ENCODE measurements around the gene NRAP.
A peak's percentile ranks its signal among the peaks of the same experiment; 100 is the strongest.

The NRAP gene

GRCh38 chr10:113572520-113573290 lies 91.1 kb downstream of the NRAP start:
- no peak for TF ChIP-seq CTCF (conservative IDR thresholded peaks at IDR 0.05; ENCODE audit: control insufficient read depth, insufficient read depth, low read depth, low read length)
- no peak overlapping the region for H3K4me3 ChIP-seq (ENCODE audit: control insufficient read depth, low read depth, low read length)
- no peak for DNase-seq (ENCODE audit: low read depth)

DNA sequence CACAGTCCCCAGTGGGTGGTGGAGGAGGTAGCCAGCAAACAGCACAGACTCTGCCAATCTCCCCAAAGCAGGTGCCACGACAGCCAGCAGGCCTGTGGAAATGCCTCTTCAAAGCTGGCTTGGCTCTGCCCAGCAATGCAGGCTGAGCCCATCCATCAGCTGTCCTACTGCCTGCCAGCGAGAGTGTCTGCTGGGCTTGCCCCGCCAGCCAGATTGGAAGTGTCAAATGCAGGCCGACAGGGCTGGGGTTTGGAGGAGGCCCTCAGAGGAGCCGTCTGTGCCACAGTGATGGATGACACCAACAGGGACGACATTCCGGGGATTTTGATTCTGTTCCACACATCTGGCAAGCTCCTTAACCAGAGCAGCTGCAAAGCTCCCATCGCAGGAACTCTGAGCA lies 94.3 kb downstream of the NRAP start:
- DNase-seq (ENCODE audit: low read depth), result no peak
- H3K4me3 ChIP-seq (ENCODE audit: control insufficient read depth, low read depth, low read length), result no peak overlapping the region
- no peak for TF ChIP-seq CTCF (conservative IDR thresholded peaks at IDR 0.05; ENCODE audit: control insufficient read depth, insufficient read depth, low read depth, low read length)

GRCh38 chr10:113566888-113567287 lies 97.0 kb downstream of the NRAP start:
- no peak for TF ChIP-seq CTCF (conservative IDR thresholded peaks at IDR 0.05; ENCODE audit: control insufficient read depth, insufficient read depth, low read depth, low read length)
- DNase-seq (ENCODE audit: low read depth), result no peak
- H3K4me3 ChIP-seq (ENCODE audit: control insufficient read depth, low read depth, low read length), result no peak overlapping the region

- no peak overlapping the region for H3K4me3 ChIP-seq (ENCODE audit: control insufficient read depth, low read depth, low read length)
- TF ChIP-seq CTCF (conservative IDR thresholded peaks at IDR 0.05; ENCODE audit: control insufficient read depth, insufficient read depth, low read depth, low read length), result no peak
- no peak for DNase-seq (ENCODE audit: low read depth)
These were observed 98.5 kb downstream of the NRAP start for GRCh38 chr10:113565364-113565763.

- TF ChIP-seq CTCF (conservative IDR thresholded peaks at IDR 0.05; ENCODE audit: control insufficient read depth, insufficient read depth, low read depth, low read length), result peak; percentile 96
- H3K4me3 ChIP-seq (ENCODE audit: control insufficient read depth, low read depth, low read length), result peak overlapping the region; percentile 40
- peak; percentile 58 for DNase-seq (ENCODE audit: low read depth)
These were observed 100.3 kb downstream of the NRAP start for GRCh38 chr10:113563306-113564088.

GRCh38 chr10:113562704-113563103 lies 101.1 kb downstream of the NRAP start:
- no peak for DNase-seq (ENCODE audit: low read depth)
- no peak overlapping the region for H3K4me3 ChIP-seq (ENCODE audit: control insufficient read depth, low read depth, low read length)
- TF ChIP-seq CTCF (conservative IDR thresholded peaks at IDR 0.05; ENCODE audit: control insufficient read depth, insufficient read depth, low read depth, low read length), result no peak
